Endothelial cell of umbilical vein (primary cell): Measurements from ENCODE around the gene ANKDD1A. TPM values are rescaled to one million over a fixed set of nuclear protein-coding genes. Genes with fewer than 3 reads are reported as not detected.
A peak's percentile ranks its signal among the peaks of the same experiment; 100 is the strongest.

ENCODE experiments used
- BruUV-seq: library from RNA; stranded (reverse); fragments of 400-500 nt; replicated peaks from 2 replicates; lab custom pipeline; 2021; lab: Mats Ljungman, UMichigan
- CTCF ChIA-PET: fragments of 300-600, 350-600 bp; sonication (Branson Sonifier 250); formaldehyde crosslinking; loops from one replicate; lab custom pipeline; 2021; ENCODE audit warnings: antibody characterized with exemption, inconsistent platforms; lab: Charles Lee
- POLR2A ChIA-PET: fragments of 300-600, 350-600 bp; sonication (Branson Sonifier 250); formaldehyde crosslinking; loops from one replicate; lab custom pipeline; 2021; ENCODE audit warnings: antibody characterized with exemption, inconsistent platforms; lab: Charles Lee
- DNase-seq: peaks from one replicate; pipeline ENCODE4 v3.0.0-alpha.2; 2011; ENCODE audit warnings: low read depth, low spot score
- FAIRE-seq: peaks from 2 replicates; lab custom pipeline; 2011; peaks lifted over from hg19 to GRCh38; lab: Jason Lieb, UNC
- H2AFZ ChIP-seq: 2 replicates; pipeline ENCODE4 v1.6.0; 2012; ENCODE audit warnings: low read depth, low read length, control low read depth, inconsistent platforms
- H3K27ac ChIP-seq: 2 replicates; pipeline ENCODE4 v1.5.1; 2011; ENCODE audit warnings: low read depth, mild to moderate bottlenecking, control low read depth, low read length, moderate library complexity; ENCODE audit not compliant: insufficient read depth
- H3K27me3 ChIP-seq, 2 experiments: 2 replicates each; pipeline versions ENCODE4 v1.6.0 to v1.6.1; 2011; ENCODE audit warnings: low read length in 2 of 2, mixed read lengths in 1 of 2; ENCODE audit not compliant: control insufficient read depth in 2 of 2, insufficient read depth in 2 of 2
- H3K36me3 ChIP-seq, 2 experiments: 2 replicates in 1 of 2; 3 replicates in 1 of 2; pipeline ENCODE4 v1.5.1; 2011; ENCODE audit warnings: low read length in 2 of 2, mild to moderate bottlenecking in 1 of 2, moderate library complexity in 1 of 2; ENCODE audit not compliant: control insufficient read depth in 2 of 2, insufficient read depth in 2 of 2; ENCODE audit errors: extremely low read depth in 1 of 2
- H3K4me1 ChIP-seq: 3 replicates; pipeline ENCODE4 v1.5.1; 2011; ENCODE audit warnings: mild to moderate bottlenecking, low read length; ENCODE audit not compliant: control insufficient read depth, insufficient read depth; ENCODE audit errors: extremely low read depth
- H3K4me2 ChIP-seq: 2 replicates; pipeline ENCODE4 v1.6.1; 2011; ENCODE audit warnings: low read length, control low read depth, mixed read lengths; ENCODE audit not compliant: insufficient read depth
- H3K4me3 ChIP-seq, 3 experiments: fragments of 200-600 bp in 1 of 3; sonication (generic), shearing (Covaris generic) in 1 of 3; replicated peaks in 1 of 3; 2 replicates each; pipeline ENCODE4 v1.5.1; 2011 to 2016; ENCODE audit warnings: control low read depth in 3 of 3, low read length in 3 of 3, mild to moderate bottlenecking in 2 of 3, inconsistent platforms in 1 of 3, low read depth in 1 of 3, moderate library complexity in 1 of 3; ENCODE audit not compliant: insufficient read depth in 1 of 3
- H3K79me2 ChIP-seq: 2 replicates; pipeline ENCODE4 v1.6.0; 2012; ENCODE audit warnings: low read length, inconsistent platforms; ENCODE audit not compliant: control insufficient read depth, insufficient read depth
- H3K9ac ChIP-seq: replicated peaks from 2 replicates; pipeline ENCODE3; 2011; ENCODE audit warnings: low read length, control low read depth; ENCODE audit not compliant: insufficient read depth; ENCODE audit errors: extremely low read depth
- H3K9me1 ChIP-seq: replicated peaks from 3 replicates; pipeline ENCODE4 v1.6.0; 2011; ENCODE audit warnings: mild to moderate bottlenecking, low read length; ENCODE audit not compliant: control insufficient read depth, insufficient read depth; ENCODE audit errors: extremely low read depth
- H3K9me3 ChIP-seq: replicated peaks from 2 replicates; pipeline ENCODE4 v1.5.1; 2012; ENCODE audit warnings: low read length, inconsistent platforms; ENCODE audit not compliant: control insufficient read depth, insufficient read depth
- H4K20me1 ChIP-seq: replicated peaks from 2 replicates; pipeline ENCODE3; 2011; ENCODE audit warnings: mild to moderate bottlenecking, low read length; ENCODE audit not compliant: control insufficient read depth, insufficient read depth; ENCODE audit errors: extremely low read depth
- CTCF ChIP-seq, 2 donors: IDR thresholded peaks; 1 replicate in 1 of 2; 2 replicates in 1 of 2; pipeline ENCODE4 v1.5.1; 2011; ENCODE audit warnings: low read length in 2 of 2, mild to moderate bottlenecking in 2 of 2, moderate library complexity in 2 of 2, control low read depth in 1 of 2, inconsistent platforms in 1 of 2, low read depth in 1 of 2; ENCODE audit not compliant: insufficient read depth in 1 of 2; ENCODE audit errors: extremely low read depth in 1 of 2
- EZH2 ChIP-seq: IDR thresholded peaks from 2 replicates; pipeline ENCODE4 v1.6.1; 2012; ENCODE audit warnings: borderline replicate concordance, low read depth, mild to moderate bottlenecking, moderate library complexity, low read length, inconsistent platforms; ENCODE audit not compliant: severe bottlenecking
- FOS ChIP-seq: IDR thresholded peaks from 2 replicates; pipeline ENCODE4 v1.6.1; 2011; ENCODE audit warnings: mild to moderate bottlenecking, low read length, moderate library complexity, borderline replicate concordance; ENCODE audit not compliant: insufficient read depth
- GATA2 ChIP-seq: IDR thresholded peaks from 2 replicates; pipeline ENCODE4 v1.7.0; 2011; ENCODE audit warnings: low read depth, mild to moderate bottlenecking, moderate library complexity, mixed read lengths, low read length; ENCODE audit not compliant: insufficient read length, insufficient read depth
- JUN ChIP-seq: IDR thresholded peaks from 2 replicates; pipeline ENCODE4 v1.6.1; 2011; ENCODE audit warnings: borderline replicate concordance, low read depth; ENCODE audit not compliant: insufficient read length, insufficient read depth
- MAX ChIP-seq: IDR thresholded peaks from 2 replicates; pipeline ENCODE4 v1.6.1; 2011; ENCODE audit not compliant: insufficient read depth, insufficient read length
- MYC ChIP-seq: IDR thresholded peaks from one replicate; pipeline ENCODE4 v1.6.1; 2011; ENCODE audit warnings: mild to moderate bottlenecking, low read depth, low read length
- POLR2A ChIP-seq: IDR thresholded peaks from 2 replicates; pipeline ENCODE4 v1.6.1; 2012; ENCODE audit warnings: low read depth, mild to moderate bottlenecking, control low read depth, low read length
- POLR2AphosphoS5 ChIP-seq: IDR thresholded peaks from 2 replicates; pipeline ENCODE4 v1.6.1; 2012; ENCODE audit warnings: low read depth, mild to moderate bottlenecking, control low read depth, low read length, moderate library complexity; ENCODE audit not compliant: insufficient read depth
- dilution Hi-C: fragments of 300-500 bp; cut with MboI; formaldehyde crosslinking; loops from one replicate; pipeline ENCODE4 v1.15.0; 2019; ENCODE audit warnings: low sequenced_read_pairs; ENCODE audit not compliant: extremely low pct_ligation_motif_present
- intact Hi-C: fragments of 100-400 bp; cut with micrococcal nuclease; formaldehyde crosslinking; loops from one replicate; pipeline ENCODE4 v1.10.0; 2022
- polyA plus RNA-seq, 4 experiments: library from polyadenylated mRNA; depleted of rRNA in 3 of 4; stranded (reverse) in 3 of 4; unstranded in 1 of 4; fragments of >200 nt; gene quantifications; 2 replicates each; pipeline versions ENCODE4 v1.2.1 to v1.2.3, GENCODE V29; 2011 to 2012; ENCODE audit warnings: missing spikeins in 1 of 4
- total RNA-seq: library from RNA; stranded (reverse); gene quantifications from 2 replicates; pipeline ENCODE4 v1.2.3, GENCODE V29; 2021

ANKDD1A gene
- total and polyA plus RNA-seq, 2 donors (not counting 3 experiments of a cell fraction or from before 2014, with no cell fraction given): 2.0 to 2.4 TPM

- peaks cover 25% of the 10 kb centered on the region for H3K4me1 ChIP-seq
- H3K4me3 ChIP-seq: no peak overlapping the region
Observed at GRCh38 chr15:64985366-64986033, 73.8 kb downstream of the ANKDD1A start.

More at GRCh38 chr15:64985366-64986033, 73.8 kb downstream of the ANKDD1A start:
- peak overlapping the region; percentile 72 for H3K27ac ChIP-seq
- BruUV-seq: no TSS peak
- H3K9ac ChIP-seq: peak overlapping the region; percentile 22
- ChIA-PET POLR2A (no interaction called here), CTCF (interaction anchor here (0.6 to 1.5 kb wide), 6 partner anchors 9 to 150 kb away, joined by 3 to 4 read pairs (median 3); no protein-coding TSS in a partner anchor)
- peak overlapping the region; percentile 62 for H2AFZ ChIP-seq
- peak; percentile 86 for FAIRE-seq
- intact Hi-C loops (loop anchor here (5.0 kb wide), 1 partner anchor 143 kb away; the partner anchor contains the start of gene PLEKHO2), dilution Hi-C loops (no loop called here)
- no peaks in the 10 kb centered on the region for H3K9me1 ChIP-seq
- TF ChIP-seq GATA2 (no peak), CTCF (IDR thresholded peaks at IDR 0.05; ENCODE audit: extremely low read depth in 1 of 2, insufficient read depth in 1 of 2, low read depth in 1 of 2, low read length in 2 of 2) (no peak), POLR2A (no peak), FOS (no peak), MYC (no peak), POLR2AphosphoS5 (no peak), JUN (no peak), EZH2 (no peak), MAX (no peak)
- peaks cover 0 to 4% of the 10 kb centered on the region in 2 experiments for H3K36me3 ChIP-seq
- H4K20me1 ChIP-seq: no peaks in the 10 kb centered on the region
- DNase-seq: peak; percentile 41
- no peaks in the 10 kb centered on the region for H3K27me3 ChIP-seq
- H3K4me2 ChIP-seq: peak overlapping the region; percentile 81
- H3K9me3 ChIP-seq: no peaks in the 10 kb centered on the region
- H3K79me2 ChIP-seq: peaks cover 32% of the 10 kb centered on the region
